ENCODE measurements around the gene CMTM6. TPM values are rescaled to one million over a fixed set of nuclear protein-coding genes. Genes with fewer than 3 reads are reported as not detected.

CMTM6 gene
- total and polyA plus RNA-seq, 10 of the 15 experiments (the other 5 are each of a cell fraction or from before 2014, with no cell fraction given), result 27.1 to 97.3 (median 61.4) TPM

DNA sequence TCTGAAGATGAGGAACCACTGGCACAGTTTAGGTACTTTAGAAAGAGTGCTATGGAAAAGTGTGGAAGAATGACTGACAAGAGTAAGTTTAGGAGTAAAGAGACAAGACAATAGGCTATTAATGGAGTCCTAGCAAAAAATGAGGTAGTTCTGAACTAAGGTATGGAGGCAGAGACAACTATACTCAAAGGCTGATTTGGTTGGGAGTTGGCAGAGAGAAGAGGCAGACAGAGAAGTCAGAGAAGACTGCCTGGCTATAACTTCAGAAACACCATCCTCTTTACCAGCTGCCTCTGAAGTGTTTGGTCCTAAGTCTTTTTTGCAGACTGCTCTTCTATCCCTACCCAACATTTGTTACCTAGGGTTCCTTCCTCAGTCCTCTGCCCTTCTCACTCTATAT is 48.8 kb upstream of the CMTM6 start:
- Histone ChIP-seq H3K4me1 (ENCODE audit: control insufficient read depth, insufficient read depth, low read length) (peaks cover 33% of the 10 kb centered on the region), H3K36me3 (ENCODE audit: control insufficient read depth in 2 of 2, insufficient read depth in 2 of 2, low read length in 1 of 2) (no peaks in the 10 kb centered on the region; a peak in 1 of 4 replicates), H3K27ac (ENCODE audit: control insufficient read depth, insufficient read depth) (no peak overlapping the region), H3K27me3 (replicated peaks in 1 of 2; ENCODE audit: control insufficient read depth in 2 of 2, insufficient read depth in 2 of 2, low read length in 1 of 2) (no peaks in the 10 kb centered on the region), H3K79me2 (ENCODE audit: control insufficient read depth, insufficient read depth, low read length) (peaks cover 14% of the 10 kb centered on the region), H3K4me2 (ENCODE audit: control insufficient read depth, insufficient read depth) (no peak overlapping the region), H3K4me3 (no peak overlapping the region), H3K9me3 (replicated peaks; ENCODE audit: control insufficient read depth, insufficient read depth, low read length) (no peaks in the 10 kb centered on the region), H3K9ac (ENCODE audit: control insufficient read depth, insufficient read depth, low read length) (no peak overlapping the region), H4K20me1 (ENCODE audit: control insufficient read depth, insufficient read depth) (no peaks in the 10 kb centered on the region; the same call in 1 of the 2 replicates), H2AFZ (ENCODE audit: control insufficient read depth, low read depth, low read length) (no peak overlapping the region)
- ChIA-PET CTCF (interaction anchor here (0.6 to 1.2 kb wide), 4 partner anchors 18 to 30 kb away, joined by 3 read pairs; no protein-coding TSS in a partner anchor), POLR2A (interaction anchor here (1.0 kb wide), 1 partner anchor 887 kb away, joined by 3 read pairs; no protein-coding TSS in a partner anchor), SMC1A (ENCODE audit: uncharacterized antibody, unreplicated experiment) (interaction anchor here (0.7 kb wide), 1 partner anchor 32 kb away, joined by 3 read pairs; no protein-coding TSS in a partner anchor), RAD21 (ENCODE audit: unreplicated experiment) (interaction anchor here (0.5 to 1.4 kb wide), 2 partner anchors 18 to 35 kb away, joined by 3 to 5 read pairs; no protein-coding TSS in a partner anchor)
- DNase-seq (ENCODE audit: low read depth, low spot score) (no peak), FAIRE-seq (no peak), ATAC-seq (peak; percentile 37)
- TF ChIP-seq PAX8 (IDR thresholded peaks at IDR 0.05), result no peak
- no peak for TF ChIP-seq SP1 (IDR thresholded peaks at IDR 0.05; ENCODE audit: low read depth, low read length)
- TF ChIP-seq, protein P1, sequence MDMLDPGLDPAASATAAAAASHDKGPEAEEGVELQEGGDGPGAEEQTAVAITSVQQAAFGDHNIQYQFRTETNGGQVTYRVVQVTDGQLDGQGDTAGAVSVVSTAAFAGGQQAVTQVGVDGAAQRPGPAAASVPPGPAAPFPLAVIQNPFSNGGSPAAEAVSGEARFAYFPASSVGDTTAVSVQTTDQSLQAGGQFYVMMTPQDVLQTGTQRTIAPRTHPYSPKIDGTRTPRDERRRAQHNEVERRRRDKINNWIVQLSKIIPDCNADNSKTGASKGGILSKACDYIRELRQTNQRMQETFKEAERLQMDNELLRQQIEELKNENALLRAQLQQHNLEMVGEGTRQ (IDR thresholded peaks at IDR 0.05; ENCODE audit: borderline replicate concordance, low read depth, low read length), result no peak
- TF ChIP-seq ZNF384 (IDR thresholded peaks at IDR 0.05; ENCODE audit: borderline replicate concordance, low read depth, low read length), result no peak
- TF ChIP-seq, protein P2, sequence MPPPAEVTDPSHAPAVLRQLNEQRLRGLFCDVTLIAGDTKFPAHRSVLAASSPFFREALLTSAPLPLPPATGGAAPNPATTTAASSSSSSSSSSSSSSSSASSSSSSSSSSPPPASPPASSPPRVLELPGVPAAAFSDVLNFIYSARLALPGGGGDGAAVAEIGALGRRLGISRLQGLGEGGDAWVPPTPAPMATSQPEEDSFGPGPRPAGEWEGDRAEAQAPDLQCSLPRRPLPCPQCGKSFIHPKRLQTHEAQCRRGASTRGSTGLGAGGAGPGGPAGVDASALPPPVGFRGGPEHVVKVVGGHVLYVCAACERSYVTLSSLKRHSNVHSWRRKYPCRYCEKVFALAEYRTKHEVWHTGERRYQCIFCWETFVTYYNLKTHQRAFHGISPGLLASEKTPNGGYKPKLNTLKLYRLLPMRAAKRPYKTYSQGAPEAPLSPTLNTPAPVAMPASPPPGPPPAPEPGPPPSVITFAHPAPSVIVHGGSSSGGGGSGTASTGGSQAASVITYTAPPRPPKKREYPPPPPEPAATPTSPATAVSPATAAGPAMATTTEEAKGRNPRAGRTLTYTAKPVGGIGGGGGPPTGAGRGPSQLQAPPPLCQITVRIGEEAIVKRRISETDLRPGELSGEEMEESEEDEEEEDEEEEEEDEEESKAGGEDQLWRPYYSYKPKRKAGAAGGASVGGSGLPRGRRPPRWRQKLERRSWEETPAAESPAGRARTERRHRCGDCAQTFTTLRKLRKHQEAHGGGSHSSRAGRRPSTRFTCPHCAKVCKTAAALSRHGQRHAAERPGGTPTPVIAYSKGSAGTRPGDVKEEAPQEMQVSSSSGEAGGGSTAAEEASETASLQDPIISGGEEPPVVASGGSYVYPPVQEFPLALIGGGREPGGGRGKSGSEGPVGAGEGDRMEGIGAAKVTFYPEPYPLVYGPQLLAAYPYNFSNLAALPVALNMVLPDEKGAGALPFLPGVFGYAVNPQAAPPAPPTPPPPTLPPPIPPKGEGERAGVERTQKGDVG (CRISPR knock-in tag; IDR thresholded peaks at IDR 0.05), result no peak
- TF ChIP-seq HDGF (IDR thresholded peaks at IDR 0.05), result no peak
- no peak for TF ChIP-seq TCF3 (IDR thresholded peaks at IDR 0.05; ENCODE audit: borderline replicate concordance, insufficient read depth, low read depth, low read length)
- no peak for TF ChIP-seq LARP7 (IDR thresholded peaks at IDR 0.05)
- no peak for TF ChIP-seq EGR1 (IDR thresholded peaks at IDR 0.05; ENCODE audit: borderline replicate concordance in 1 of 2, low read depth in 2 of 2, low read length in 2 of 2)
- no peak for TF ChIP-seq HDAC2 (IDR thresholded peaks at IDR 0.05)
- TF ChIP-seq MEF2B (IDR thresholded peaks at IDR 0.05; ENCODE audit: partially characterized antibody, poor library complexity, severe bottlenecking), result no peak
- TF ChIP-seq, protein P3, sequence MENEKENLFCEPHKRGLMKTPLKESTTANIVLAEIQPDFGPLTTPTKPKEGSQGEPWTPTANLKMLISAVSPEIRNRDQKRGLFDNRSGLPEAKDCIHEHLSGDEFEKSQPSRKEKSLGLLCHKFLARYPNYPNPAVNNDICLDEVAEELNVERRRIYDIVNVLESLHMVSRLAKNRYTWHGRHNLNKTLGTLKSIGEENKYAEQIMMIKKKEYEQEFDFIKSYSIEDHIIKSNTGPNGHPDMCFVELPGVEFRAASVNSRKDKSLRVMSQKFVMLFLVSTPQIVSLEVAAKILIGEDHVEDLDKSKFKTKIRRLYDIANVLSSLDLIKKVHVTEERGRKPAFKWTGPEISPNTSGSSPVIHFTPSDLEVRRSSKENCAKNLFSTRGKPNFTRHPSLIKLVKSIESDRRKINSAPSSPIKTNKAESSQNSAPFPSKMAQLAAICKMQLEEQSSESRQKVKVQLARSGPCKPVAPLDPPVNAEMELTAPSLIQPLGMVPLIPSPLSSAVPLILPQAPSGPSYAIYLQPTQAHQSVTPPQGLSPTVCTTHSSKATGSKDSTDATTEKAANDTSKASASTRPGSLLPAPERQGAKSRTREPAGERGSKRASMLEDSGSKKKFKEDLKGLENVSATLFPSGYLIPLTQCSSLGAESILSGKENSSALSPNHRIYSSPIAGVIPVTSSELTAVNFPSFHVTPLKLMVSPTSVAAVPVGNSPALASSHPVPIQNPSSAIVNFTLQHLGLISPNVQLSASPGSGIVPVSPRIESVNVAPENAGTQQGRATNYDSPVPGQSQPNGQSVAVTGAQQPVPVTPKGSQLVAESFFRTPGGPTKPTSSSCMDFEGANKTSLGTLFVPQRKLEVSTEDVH (IDR thresholded peaks at IDR 0.05; ENCODE audit: low read depth, partially characterized antibody), result no peak
- in situ Hi-C loops (cut with MboI), result no loop called here
- intact Hi-C loops (cut with micrococcal nuclease; ENCODE audit: unreplicated experiment), result no loop called here
- no TSS peak for BruUV-seq (replicated peaks)

Data from GM12878 (cell line).